SK-N-SH (cell line): ENCODE results near the gene CALML3. TPM values are rescaled to one million over a fixed set of nuclear protein-coding genes. Genes with fewer than 3 reads are reported as not detected.

Experiments
- CTCF ChIA-PET: fragments of 300-600, 350-600 bp; formaldehyde crosslinking; extraction: SDS; loops from one replicate; lab custom pipeline; 2021; lab: Yijun Ruan, JAX
- POLR2A ChIA-PET: fragments of 350-600 bp; sonication (Branson Sonifier 250); formaldehyde crosslinking; extraction: SDS; loops from one replicate; lab custom pipeline; 2020; ENCODE audit warnings: antibody characterized with exemption, inconsistent platforms; lab: Yijun Ruan, JAX
- DNase-seq: peaks from one replicate; pipeline ENCODE4 v3.0.0; 2012
- H2AFZ ChIP-seq: fragments of 200-600 bp; sonication (generic); 2 replicates; pipeline ENCODE4 v1.8.1; 2016; ENCODE audit warnings: antibody characterized with exemption, mild to moderate bottlenecking, low read depth
- H3F3A ChIP-seq: fragments of 200-600 bp; sonication (generic); replicated peaks from 2 replicates; pipeline ENCODE3; 2016; ENCODE audit warnings: antibody characterized with exemption, mild to moderate bottlenecking; ENCODE audit not compliant: insufficient read depth
- H3K27ac ChIP-seq, 2 experiments: fragments of 200-500 bp in 1 of 2; fragments of 200-600 bp in 1 of 2; sonication (Bioruptor generic) in 1 of 2; sonication (generic), shearing (Covaris generic) in 1 of 2; 2 replicates each; pipeline versions ENCODE4 v1.5.1 to v1.6.1; 2014 to 2016; ENCODE audit warnings: low read depth in 2 of 2, inconsistent platforms in 1 of 2, low read length in 1 of 2, mild to moderate bottlenecking in 1 of 2, mixed read lengths in 1 of 2
- H3K27me3 ChIP-seq: fragments of 200-600 bp; sonication (generic), shearing (Covaris generic); 2 replicates; pipeline ENCODE4 v1.6.1; 2016; ENCODE audit warnings: mixed run types; ENCODE audit not compliant: insufficient read depth
- H3K36me3 ChIP-seq, 2 experiments: fragments of 200-500 bp in 1 of 2; fragments of 200-600 bp in 1 of 2; sonication (Bioruptor generic) in 1 of 2; sonication (generic) in 1 of 2; replicated peaks in 1 of 2; 2 replicates each; pipeline versions ENCODE3 to v1.5.1; 2014 to 2016; ENCODE audit warnings: low read length in 1 of 2, mild to moderate bottlenecking in 1 of 2; ENCODE audit not compliant: insufficient read depth in 2 of 2, control insufficient read depth in 1 of 2
- H3K4me1 ChIP-seq, 2 experiments: fragments of 200-500 bp in 1 of 2; fragments of 200-600 bp in 1 of 2; sonication (Bioruptor generic) in 1 of 2; sonication (generic), shearing (Covaris generic) in 1 of 2; 2 replicates each; pipeline versions ENCODE4 v1.5.1 to v1.6.1; 2014 to 2016; ENCODE audit warnings: low read depth in 1 of 2, low read length in 1 of 2, mixed run types in 1 of 2; ENCODE audit not compliant: insufficient read depth in 2 of 2, control insufficient read depth in 1 of 2
- H3K4me2 ChIP-seq: fragments of 200-600 bp; sonication (generic), shearing (Covaris generic); 2 replicates; pipeline ENCODE4 v1.6.1; 2017; ENCODE audit warnings: mixed run types
- H3K4me3 ChIP-seq, 2 experiments: fragments of 200-500 bp in 1 of 2; fragments of 200-600 bp in 1 of 2; sonication (Bioruptor generic) in 1 of 2; sonication (generic), shearing (Covaris generic) in 1 of 2; 2 replicates each; pipeline versions ENCODE4 v1.5.1 to v1.8.1; 2014 to 2016; ENCODE audit warnings: low read depth in 2 of 2, inconsistent platforms in 1 of 2, low read length in 1 of 2, mild to moderate bottlenecking in 1 of 2, mixed read lengths in 1 of 2, moderate library complexity in 1 of 2
- H3K79me2 ChIP-seq: fragments of 200-600 bp; sonication (generic); 2 replicates; pipeline ENCODE4 v1.8.1; 2017; ENCODE audit warnings: mild to moderate bottlenecking; ENCODE audit not compliant: insufficient read depth
- H3K9ac ChIP-seq: fragments of 200-600 bp; sonication (generic); 2 replicates; pipeline ENCODE4 v1.6.1; 2017; ENCODE audit warnings: mixed run types
- H3K9me2 ChIP-seq: fragments of 200-600 bp; sonication (generic); 2 replicates; pipeline ENCODE4 v1.6.1; 2017; ENCODE audit warnings: mixed run types
- H3K9me3 ChIP-seq: fragments of 200-600 bp; sonication (generic); 2 replicates; pipeline ENCODE4 v1.6.1; 2017; ENCODE audit warnings: mixed run types, mild to moderate bottlenecking, moderate library complexity
- H4K20me1 ChIP-seq: fragments of 200-600 bp; sonication (generic); 2 replicates; pipeline ENCODE4 v1.6.1; 2017; ENCODE audit warnings: mild to moderate bottlenecking, mixed run types; ENCODE audit not compliant: insufficient read depth
- ELF1 ChIP-seq: IDR thresholded peaks from 2 replicates; pipeline ENCODE4 v1.4.0; 2012
- EP300 ChIP-seq, 2 experiments: IDR thresholded peaks; 2 replicates each; pipeline versions ENCODE4 v1.4.0 to v1.6.1; 2012; ENCODE audit warnings: borderline replicate concordance in 1 of 2, low read depth in 1 of 2, low read length in 1 of 2
- FOXM1 ChIP-seq: IDR thresholded peaks from 2 replicates; pipeline ENCODE4 v1.4.0; 2012; ENCODE audit warnings: low read depth, mild to moderate bottlenecking
- MEF2A ChIP-seq: IDR thresholded peaks from 2 replicates; pipeline ENCODE4 v1.4.0; 2012; ENCODE audit warnings: low read depth, borderline replicate concordance
- MXI1 ChIP-seq: IDR thresholded peaks from 2 replicates; pipeline ENCODE4 v1.6.1; 2012; ENCODE audit warnings: mild to moderate bottlenecking, low read depth, low read length, improper control_type of control experiment
- NFIC ChIP-seq: IDR thresholded peaks from 2 replicates; pipeline ENCODE4 v1.4.0; 2012; ENCODE audit warnings: borderline replicate concordance
- RFX5 ChIP-seq: IDR thresholded peaks from 2 replicates; pipeline ENCODE4 v1.6.1; 2012; ENCODE audit warnings: mild to moderate bottlenecking, improper control_type of control experiment, low read length
- RXRA ChIP-seq: IDR thresholded peaks from 2 replicates; pipeline ENCODE4 v1.4.0; 2012; ENCODE audit warnings: low read depth, mild to moderate bottlenecking, borderline replicate concordance
- SIN3A ChIP-seq: IDR thresholded peaks from 2 replicates; pipeline ENCODE4 v1.6.1; 2012; ENCODE audit warnings: low read depth, mild to moderate bottlenecking, low read length, moderate library complexity, borderline replicate concordance
- ZBTB33 ChIP-seq: IDR thresholded peaks from 2 replicates; pipeline ENCODE4 v1.4.0; 2012; ENCODE audit warnings: low read depth, borderline replicate concordance
- WGBS: methylation state at CpG from one replicate; pipeline ENCODE4 v1.1.6; 2017; ENCODE audit warnings: low lambda C conversion rate; 5-methylcytosine and 5-hydroxymethylcytosine counted together
- polyA plus RNA-seq, 3 experiments: library from polyadenylated mRNA; depleted of rRNA; stranded (reverse); fragments of >200 nt; gene quantifications; 2 replicates each; pipeline ENCODE4 v1.2.3, GENCODE V29; 2012
- TF ChIP-seq, protein P1 (sequence below): fragments of 150-350 bp; IDR thresholded peaks from 2 replicates; pipeline ENCODE4 v1.6.1; 2016; ENCODE audit warnings: mild to moderate bottlenecking, low read depth, low read length
- TF ChIP-seq, protein P2 (sequence below): IDR thresholded peaks from 2 replicates; pipeline ENCODE4; 2012
- TF ChIP-seq, protein P3 (sequence below): IDR thresholded peaks from 2 replicates; pipeline ENCODE4 v1.4.0; 2012; ENCODE audit warnings: low read depth, borderline replicate concordance
- TF ChIP-seq, protein P4 (sequence below): IDR thresholded peaks from 2 replicates; pipeline ENCODE4 v1.6.1; 2012; ENCODE audit warnings: mild to moderate bottlenecking, low read depth, low read length, moderate library complexity

CALML3 gene
- polyA plus RNA-seq, 1 of the 3 experiments (the other 2 are of a cell fraction): not detected

DNA sequence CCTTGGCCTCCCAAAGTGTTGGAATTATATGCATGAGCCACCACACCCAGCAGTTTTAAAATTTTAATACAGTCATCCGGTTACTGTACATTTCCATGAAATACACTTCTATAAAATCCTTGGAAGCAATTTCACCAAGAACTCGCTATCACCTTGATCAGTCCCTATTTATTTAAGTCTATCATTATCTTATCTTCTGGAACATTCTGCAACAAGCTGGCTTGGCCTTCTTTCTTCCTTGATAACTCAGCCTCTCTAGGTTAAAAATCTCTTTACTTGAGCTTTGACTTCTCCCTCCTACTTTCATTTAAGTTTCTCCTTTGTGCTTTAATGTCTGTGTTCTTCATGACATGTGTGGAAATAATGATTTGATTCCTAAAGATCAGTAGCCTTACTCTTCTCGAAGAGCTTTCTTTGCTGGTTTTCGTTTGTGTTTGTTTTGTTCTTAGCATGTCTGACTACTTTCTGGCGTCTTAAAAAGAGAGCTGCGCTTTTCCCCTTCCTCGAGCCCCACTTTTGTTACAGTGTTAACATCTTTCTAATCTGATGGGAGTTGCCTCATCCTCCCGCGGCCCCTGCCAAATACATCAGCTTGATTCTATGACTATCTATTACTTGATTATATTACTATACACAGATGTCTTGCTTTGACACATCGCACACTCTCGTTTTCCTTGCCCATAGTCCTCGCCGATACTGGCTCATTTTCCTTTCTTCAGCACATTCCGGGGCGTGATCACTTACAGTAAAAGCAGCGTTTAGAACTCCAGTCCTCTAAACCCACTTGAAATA lies 14.3 kb upstream of the CALML3 start:
- H3K4me2 ChIP-seq: no peak overlapping the region
- no peaks in the 10 kb centered on the region; a peak in 1 of 4 replicates for H3K4me1 ChIP-seq
- H3K9ac ChIP-seq: no peak overlapping the region
- H3K27ac ChIP-seq: no peak overlapping the region
- H3K9me3 ChIP-seq: no peaks in the 10 kb centered on the region
- no peaks in the 10 kb centered on the region for H3F3A ChIP-seq
- ChIA-PET CTCF (interaction anchor here (0.6 to 1.4 kb wide), 3 partner anchors 14 to 113 kb away, joined by 3 to 4 read pairs (median 3); partner anchors contain the start of gene CALML3), POLR2A (no interaction called here)
- H4K20me1 ChIP-seq: no peaks in the 10 kb centered on the region
- 82% methylated on average over 16 of the region's 16 CpGs for WGBS
- no peak for TF ChIP-seq ZBTB33
- TF ChIP-seq FOXM1: no peak
- no peak for TF ChIP-seq EP300 (IDR thresholded peaks at IDR 0.05; ENCODE audit: borderline replicate concordance in 1 of 2, low read depth in 1 of 2, low read length in 1 of 2)
- TF ChIP-seq, protein P1, sequence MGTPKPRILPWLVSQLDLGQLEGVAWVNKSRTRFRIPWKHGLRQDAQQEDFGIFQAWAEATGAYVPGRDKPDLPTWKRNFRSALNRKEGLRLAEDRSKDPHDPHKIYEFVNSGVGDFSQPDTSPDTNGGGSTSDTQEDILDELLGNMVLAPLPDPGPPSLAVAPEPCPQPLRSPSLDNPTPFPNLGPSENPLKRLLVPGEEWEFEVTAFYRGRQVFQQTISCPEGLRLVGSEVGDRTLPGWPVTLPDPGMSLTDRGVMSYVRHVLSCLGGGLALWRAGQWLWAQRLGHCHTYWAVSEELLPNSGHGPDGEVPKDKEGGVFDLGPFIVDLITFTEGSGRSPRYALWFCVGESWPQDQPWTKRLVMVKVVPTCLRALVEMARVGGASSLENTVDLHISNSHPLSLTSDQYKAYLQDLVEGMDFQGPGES: no peak
- no peak for TF ChIP-seq MEF2A
- TF ChIP-seq ELF1: no peak
- TF ChIP-seq, protein P2, sequence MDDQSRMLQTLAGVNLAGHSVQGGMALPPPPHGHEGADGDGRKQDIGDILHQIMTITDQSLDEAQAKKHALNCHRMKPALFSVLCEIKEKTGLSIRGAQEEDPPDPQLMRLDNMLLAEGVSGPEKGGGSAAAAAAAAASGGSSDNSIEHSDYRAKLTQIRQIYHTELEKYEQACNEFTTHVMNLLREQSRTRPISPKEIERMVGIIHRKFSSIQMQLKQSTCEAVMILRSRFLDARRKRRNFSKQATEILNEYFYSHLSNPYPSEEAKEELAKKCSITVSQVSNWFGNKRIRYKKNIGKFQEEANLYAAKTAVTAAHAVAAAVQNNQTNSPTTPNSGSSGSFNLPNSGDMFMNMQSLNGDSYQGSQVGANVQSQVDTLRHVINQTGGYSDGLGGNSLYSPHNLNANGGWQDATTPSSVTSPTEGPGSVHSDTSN: no peak
- no peak for TF ChIP-seq SIN3A
- no peak for TF ChIP-seq RFX5
- no peak for TF ChIP-seq MXI1
- no peak for TF ChIP-seq RXRA
- no peak for TF ChIP-seq NFIC
- TF ChIP-seq, protein P3, sequence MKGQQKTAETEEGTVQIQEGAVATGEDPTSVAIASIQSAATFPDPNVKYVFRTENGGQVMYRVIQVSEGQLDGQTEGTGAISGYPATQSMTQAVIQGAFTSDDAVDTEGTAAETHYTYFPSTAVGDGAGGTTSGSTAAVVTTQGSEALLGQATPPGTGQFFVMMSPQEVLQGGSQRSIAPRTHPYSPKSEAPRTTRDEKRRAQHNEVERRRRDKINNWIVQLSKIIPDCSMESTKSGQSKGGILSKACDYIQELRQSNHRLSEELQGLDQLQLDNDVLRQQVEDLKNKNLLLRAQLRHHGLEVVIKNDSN: no peak
- TF ChIP-seq, protein P4, sequence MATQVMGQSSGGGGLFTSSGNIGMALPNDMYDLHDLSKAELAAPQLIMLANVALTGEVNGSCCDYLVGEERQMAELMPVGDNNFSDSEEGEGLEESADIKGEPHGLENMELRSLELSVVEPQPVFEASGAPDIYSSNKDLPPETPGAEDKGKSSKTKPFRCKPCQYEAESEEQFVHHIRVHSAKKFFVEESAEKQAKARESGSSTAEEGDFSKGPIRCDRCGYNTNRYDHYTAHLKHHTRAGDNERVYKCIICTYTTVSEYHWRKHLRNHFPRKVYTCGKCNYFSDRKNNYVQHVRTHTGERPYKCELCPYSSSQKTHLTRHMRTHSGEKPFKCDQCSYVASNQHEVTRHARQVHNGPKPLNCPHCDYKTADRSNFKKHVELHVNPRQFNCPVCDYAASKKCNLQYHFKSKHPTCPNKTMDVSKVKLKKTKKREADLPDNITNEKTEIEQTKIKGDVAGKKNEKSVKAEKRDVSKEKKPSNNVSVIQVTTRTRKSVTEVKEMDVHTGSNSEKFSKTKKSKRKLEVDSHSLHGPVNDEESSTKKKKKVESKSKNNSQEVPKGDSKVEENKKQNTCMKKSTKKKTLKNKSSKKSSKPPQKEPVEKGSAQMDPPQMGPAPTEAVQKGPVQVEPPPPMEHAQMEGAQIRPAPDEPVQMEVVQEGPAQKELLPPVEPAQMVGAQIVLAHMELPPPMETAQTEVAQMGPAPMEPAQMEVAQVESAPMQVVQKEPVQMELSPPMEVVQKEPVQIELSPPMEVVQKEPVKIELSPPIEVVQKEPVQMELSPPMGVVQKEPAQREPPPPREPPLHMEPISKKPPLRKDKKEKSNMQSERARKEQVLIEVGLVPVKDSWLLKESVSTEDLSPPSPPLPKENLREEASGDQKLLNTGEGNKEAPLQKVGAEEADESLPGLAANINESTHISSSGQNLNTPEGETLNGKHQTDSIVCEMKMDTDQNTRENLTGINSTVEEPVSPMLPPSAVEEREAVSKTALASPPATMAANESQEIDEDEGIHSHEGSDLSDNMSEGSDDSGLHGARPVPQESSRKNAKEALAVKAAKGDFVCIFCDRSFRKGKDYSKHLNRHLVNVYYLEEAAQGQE: no peak
- H3K27me3 ChIP-seq: no peaks in the 10 kb centered on the region
- H3K9me2 ChIP-seq: no peaks in the 10 kb centered on the region
- H2AFZ ChIP-seq: no peak overlapping the region
- H3K36me3 ChIP-seq: no peaks in the 10 kb centered on the region
- H3K79me2 ChIP-seq: no peaks in the 10 kb centered on the region
- no peak for DNase-seq
- no peak overlapping the region for H3K4me3 ChIP-seq
